ENCODE measurements around the gene ACO1.

The ACO1 gene

GRCh38 chr9:32395510-32396216 lies 11.2 kb downstream of the ACO1 start:
- peaks cover 0 to 1% of the 10 kb centered on the region in 2 donors for H3K9me3 Mint-ChIP-seq
- no peaks in the 10 kb centered on the region for H3K4me1 Mint-ChIP-seq
- H3K36me3 Mint-ChIP-seq: peaks cover 4 to 7% of the 10 kb centered on the region in 2 donors
- no peak overlapping the region for H3K27ac Mint-ChIP-seq
- ATAC-seq (replicated peaks) (no peak), DNase-seq (no peak)
- no peak overlapping the region for H3K4me3 Mint-ChIP-seq
- H3K27me3 Mint-ChIP-seq: no peaks in the 10 kb centered on the region

GRCh38 chr9:32398207-32398606 lies 13.8 kb downstream of the ACO1 start:
- DNase-seq: no peak
- Mint-ChIP-seq H3K27me3 (no peaks in the 10 kb centered on the region), H3K36me3 (peaks cover 4 to 7% of the 10 kb centered on the region in 2 donors), H3K9me3 (peaks cover 0 to 1% of the 10 kb centered on the region in 2 donors), H3K4me1 (peaks cover 6 to 14% of the 10 kb centered on the region in 2 donors), H3K27ac (no peak overlapping the region), H3K4me3 (no peak overlapping the region)
- ATAC-seq (replicated peaks): no peak

- H3K27me3 Mint-ChIP-seq: no peaks in the 10 kb centered on the region
- no peak for ATAC-seq (replicated peaks)
- H3K4me1 Mint-ChIP-seq: peaks cover 11 to 20% of the 10 kb centered on the region in 2 donors
- H3K36me3 Mint-ChIP-seq: peaks cover 2 to 6% of the 10 kb centered on the region in 2 donors
- H3K9me3 Mint-ChIP-seq: peaks cover 0 to 1% of the 10 kb centered on the region in 2 donors
- no peak for DNase-seq
- no peak overlapping the region for H3K27ac Mint-ChIP-seq
- no peak overlapping the region for H3K4me3 Mint-ChIP-seq
Measured at GRCh38 chr9:32399110-32399815, 14.8 kb downstream of the ACO1 start.

GRCh38 chr9:32401488-32401887 lies 17.0 kb downstream of the ACO1 start:
- H3K27me3 Mint-ChIP-seq: no peaks in the 10 kb centered on the region
- H3K4me1 Mint-ChIP-seq: peaks cover 11 to 24% of the 10 kb centered on the region in 2 donors
- H3K27ac Mint-ChIP-seq: no peak overlapping the region
- no peak overlapping the region for H3K4me3 Mint-ChIP-seq
- H3K36me3 Mint-ChIP-seq: peaks cover 2 to 17% of the 10 kb centered on the region in 2 donors
- peaks cover 0 to 2% of the 10 kb centered on the region in 2 donors for H3K9me3 Mint-ChIP-seq
- ATAC-seq (replicated peaks) (peak; percentile 92 to 95), DNase-seq (peak; percentile 16)

GRCh38 chr9:32403567-32404260 lies 19.3 kb downstream of the ACO1 start:
- no peak overlapping the region for H3K27ac Mint-ChIP-seq
- no peak for DNase-seq
- peaks cover 11 to 24% of the 10 kb centered on the region in 2 donors for H3K4me1 Mint-ChIP-seq
- no peak for ATAC-seq (replicated peaks)
- H3K27me3 Mint-ChIP-seq: no peaks in the 10 kb centered on the region
- H3K36me3 Mint-ChIP-seq: peaks cover 12 to 30% of the 10 kb centered on the region in 2 donors
- no peak overlapping the region for H3K4me3 Mint-ChIP-seq
- H3K9me3 Mint-ChIP-seq: peaks cover 0 to 2% of the 10 kb centered on the region in 2 donors

GRCh38 chr9:32404402-32404801 lies 20.0 kb downstream of the ACO1 start:
- DNase-seq (no peak), ATAC-seq (replicated peaks) (no peak)
- Mint-ChIP-seq H3K27ac (no peak overlapping the region), H3K4me3 (no peak overlapping the region), H3K9me3 (peaks cover 0 to 2% of the 10 kb centered on the region in 2 donors), H3K36me3 (peaks cover 18 to 34% of the 10 kb centered on the region in 2 donors), H3K4me1 (peaks cover 11 to 24% of the 10 kb centered on the region in 2 donors), H3K27me3 (no peaks in the 10 kb centered on the region)

- peaks cover 11 to 24% of the 10 kb centered on the region in 2 donors for H3K4me1 Mint-ChIP-seq
- H3K27me3 Mint-ChIP-seq: no peaks in the 10 kb centered on the region
- peaks cover 0 to 2% of the 10 kb centered on the region in 2 donors for H3K9me3 Mint-ChIP-seq
- no peak overlapping the region for H3K27ac Mint-ChIP-seq
- H3K4me3 Mint-ChIP-seq: no peak overlapping the region
- ATAC-seq (replicated peaks) (no peak), DNase-seq (no peak)
- H3K36me3 Mint-ChIP-seq: peaks cover 18 to 34% of the 10 kb centered on the region in 2 donors
Measured at GRCh38 chr9:32404856-32405255, 20.4 kb downstream of the ACO1 start.

GRCh38 chr9:32405506-32405905 lies 21.1 kb downstream of the ACO1 start:
- peaks cover 0 to 2% of the 10 kb centered on the region in 2 donors for H3K9me3 Mint-ChIP-seq
- H3K4me1 Mint-ChIP-seq: peaks cover 11 to 24% of the 10 kb centered on the region in 2 donors
- no peak for DNase-seq
- H3K27ac Mint-ChIP-seq: no peak overlapping the region
- no peak for ATAC-seq (replicated peaks)
- H3K4me3 Mint-ChIP-seq: no peak overlapping the region
- no peaks in the 10 kb centered on the region for H3K27me3 Mint-ChIP-seq
- H3K36me3 Mint-ChIP-seq: peaks cover 18 to 34% of the 10 kb centered on the region in 2 donors

- H3K9me3 Mint-ChIP-seq: peaks cover 0 to 2% of the 10 kb centered on the region in 2 donors
- H3K36me3 Mint-ChIP-seq: peaks cover 18 to 39% of the 10 kb centered on the region in 2 donors
- peaks cover 11 to 24% of the 10 kb centered on the region in 2 donors for H3K4me1 Mint-ChIP-seq
- H3K4me3 Mint-ChIP-seq: no peak overlapping the region
- H3K27me3 Mint-ChIP-seq: no peaks in the 10 kb centered on the region
- DNase-seq (no peak), ATAC-seq (replicated peaks) (no peak)
- no peak overlapping the region for H3K27ac Mint-ChIP-seq
Measured at GRCh38 chr9:32406046-32406445, 21.6 kb downstream of the ACO1 start.

- no peak for ATAC-seq (replicated peaks)
- H3K4me3 Mint-ChIP-seq: no peak overlapping the region
- no peaks in the 10 kb centered on the region for H3K27me3 Mint-ChIP-seq
- no peaks in the 10 kb centered on the region for H3K9me3 Mint-ChIP-seq
- H3K36me3 Mint-ChIP-seq: peaks cover 21 to 33% of the 10 kb centered on the region in 2 donors
- no peaks in the 10 kb centered on the region for H3K4me1 Mint-ChIP-seq
- no peak overlapping the region for H3K27ac Mint-ChIP-seq
- no peak for DNase-seq
Measured at GRCh38 chr9:32411753-32412152, 27.3 kb downstream of the ACO1 start.

- Mint-ChIP-seq H3K4me3 (no peak overlapping the region), H3K9me3 (no peaks in the 10 kb centered on the region), H3K4me1 (no peaks in the 10 kb centered on the region), H3K27ac (no peak overlapping the region), H3K27me3 (no peaks in the 10 kb centered on the region), H3K36me3 (peaks cover 16 to 30% of the 10 kb centered on the region in 2 donors)
- no peak for ATAC-seq (replicated peaks)
- no peak for DNase-seq
Measured at GRCh38 chr9:32412440-32412839, 28.0 kb downstream of the ACO1 start.

GRCh38 chr9:32413424-32413823 lies 29.0 kb downstream of the ACO1 start:
- ATAC-seq (replicated peaks): no peak
- H3K9me3 Mint-ChIP-seq: no peaks in the 10 kb centered on the region
- no peak for DNase-seq
- no peaks in the 10 kb centered on the region for H3K27me3 Mint-ChIP-seq
- no peak overlapping the region for H3K27ac Mint-ChIP-seq
- no peaks in the 10 kb centered on the region for H3K4me1 Mint-ChIP-seq
- H3K4me3 Mint-ChIP-seq: no peak overlapping the region
- peaks cover 20 to 36% of the 10 kb centered on the region in 2 donors for H3K36me3 Mint-ChIP-seq

- H3K4me3 Mint-ChIP-seq: no peak overlapping the region
- DNase-seq: no peak
- H3K36me3 Mint-ChIP-seq: peaks cover 16 to 34% of the 10 kb centered on the region in 2 donors
- no peak overlapping the region for H3K27ac Mint-ChIP-seq
- H3K27me3 Mint-ChIP-seq: no peaks in the 10 kb centered on the region
- ATAC-seq (replicated peaks): no peak
- H3K4me1 Mint-ChIP-seq: no peaks in the 10 kb centered on the region
- H3K9me3 Mint-ChIP-seq: no peaks in the 10 kb centered on the region
Measured at GRCh38 chr9:32414856-32415255, 30.4 kb downstream of the ACO1 start.

- no peak for DNase-seq
- no peak overlapping the region for H3K4me3 Mint-ChIP-seq
- H3K36me3 Mint-ChIP-seq: peaks cover 24 to 46% of the 10 kb centered on the region in 2 donors
- no peak for ATAC-seq (replicated peaks)
- H3K27me3 Mint-ChIP-seq: no peaks in the 10 kb centered on the region
- no peaks in the 10 kb centered on the region for H3K9me3 Mint-ChIP-seq
- H3K4me1 Mint-ChIP-seq: no peaks in the 10 kb centered on the region
- H3K27ac Mint-ChIP-seq: no peak overlapping the region
Measured at GRCh38 chr9:32419921-32420320, 35.5 kb downstream of the ACO1 start.

All from stimulated activated naive B cell treated with anti-CD40 and anti-IgM and Interleukin-4, amounts not matched to agents 10 μg/mL and 1 μg/mL and 100 μg/mL, for 72 hours (primary cell).